Amniotic stem cell (primary cell): ENCODE measurements around the gene METAP1D.
"Not testable (repeated sequence)": the region's sequence is repeated elsewhere in the genome, so short reads cannot be mapped to it uniquely, and the experiment has no call there.

Experiments used
- DNase-seq: peaks from one replicate; lab custom pipeline; 2025; lab: John Stamatoyannopoulos, UW

METAP1D gene

GRCh38 chr2:171999604-172000469, at the start of gene METAP1D:
METAP1D (plus strand) TSS chr2:171999953; CDS start chr2:171999970, 17 bp downstream.
- DNase-seq, result peak; percentile 68

- DNase-seq, result no peak
These were observed 47.5 kb upstream of the METAP1D start for GRCh38 chr2:171952276-171952675.

GRCh38 chr2:171952748-171953147, 47.0 kb upstream of the METAP1D start:
- no peak for DNase-seq

GRCh38 chr2:171956135-171956825, 43.5 kb upstream of the METAP1D start:
- no peak for DNase-seq

- DNase-seq, result no peak
These were observed 42.7 kb upstream of the METAP1D start for GRCh38 chr2:171957061-171957460.

GRCh38 chr2:171958475-171958874, 41.3 kb upstream of the METAP1D start:
- DNase-seq, result peak; percentile 11

- DNase-seq, result no peak
These were observed 39.8 kb upstream of the METAP1D start for GRCh38 chr2:171959998-171960397.

GRCh38 chr2:171960570-171960969, 39.2 kb upstream of the METAP1D start:
- no peak for DNase-seq

GRCh38 chr2:171963198-171963597, 36.6 kb upstream of the METAP1D start:
- no peak for DNase-seq

- no peak for DNase-seq
These were observed 35.4 kb upstream of the METAP1D start for GRCh38 chr2:171964308-171964707.

GRCh38 chr2:171965238-171965637, 34.5 kb upstream of the METAP1D start:
- DNase-seq, result no peak

GRCh38 chr2:171965661-171966060, 34.1 kb upstream of the METAP1D start:
- DNase-seq, result no peak

- no peak for DNase-seq
These were observed 33.5 kb upstream of the METAP1D start for GRCh38 chr2:171966235-171966634.

GRCh38 chr2:171966688-171967087, 33.1 kb upstream of the METAP1D start:
- no peak for DNase-seq

- DNase-seq, result no peak
These were observed 31.2 kb upstream of the METAP1D start for GRCh38 chr2:171968509-171968908.

GRCh38 chr2:171972329-171972982, 27.3 kb upstream of the METAP1D start:
- no peak for DNase-seq

- DNase-seq, result no peak
These were observed 20.6 kb upstream of the METAP1D start for GRCh38 chr2:171979103-171979502.

GRCh38 chr2:171983924-171984323, 15.8 kb upstream of the METAP1D start:
- DNase-seq, result not testable (repeated sequence)

GRCh38 chr2:171985076-171985475, 14.7 kb upstream of the METAP1D start:
- no peak for DNase-seq

GRCh38 chr2:171986778-171987177, 13.0 kb upstream of the METAP1D start:
- no peak for DNase-seq

- no peak for DNase-seq
These were observed 8.7 kb upstream of the METAP1D start for GRCh38 chr2:171991027-171991426.

GRCh38 chr2:171995586-171995985, 4.2 kb upstream of the METAP1D start:
- no peak for DNase-seq

- no peak for DNase-seq
These were observed 3.7 kb upstream of the METAP1D start for GRCh38 chr2:171996021-171996420.
